22Rv1 (cell line): ENCODE results near the gene ALX4.

Experiments
- ZFX ChIP-seq: fragments of 450-650 bp; IDR thresholded peaks from 2 replicates; pipeline ENCODE4 v1.6.1; 2017; ENCODE audit warnings: antibody characterized with exemption, borderline replicate concordance
- TF ChIP-seq, protein P1 (sequence below): fragments of 450-650 bp; IDR thresholded peaks from 2 replicates; pipeline ENCODE4 v1.5.1; 2017; ENCODE audit warnings: mild to moderate bottlenecking

DNA sequence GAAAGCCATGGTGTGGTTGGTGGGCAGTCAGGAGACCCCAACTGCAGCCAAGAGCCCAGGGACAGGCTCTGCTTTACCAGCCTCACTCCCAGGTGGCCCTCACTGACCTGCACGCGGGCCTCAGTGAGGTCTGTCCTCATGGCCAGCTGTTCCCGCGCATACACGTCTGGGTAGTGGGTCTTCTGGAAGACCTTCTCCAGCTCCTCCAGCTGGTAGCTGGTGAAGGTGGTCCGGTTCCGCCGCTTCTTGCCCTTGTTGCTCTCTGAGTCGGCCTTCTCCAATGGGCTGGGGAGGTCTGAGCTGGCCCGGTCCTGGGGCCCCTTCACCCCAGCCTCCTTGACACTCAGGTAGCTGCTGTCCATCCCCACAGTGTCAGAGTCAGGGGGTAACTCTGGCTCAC lies 34.7 kb downstream of the ALX4 start:
- TF ChIP-seq, protein P1, sequence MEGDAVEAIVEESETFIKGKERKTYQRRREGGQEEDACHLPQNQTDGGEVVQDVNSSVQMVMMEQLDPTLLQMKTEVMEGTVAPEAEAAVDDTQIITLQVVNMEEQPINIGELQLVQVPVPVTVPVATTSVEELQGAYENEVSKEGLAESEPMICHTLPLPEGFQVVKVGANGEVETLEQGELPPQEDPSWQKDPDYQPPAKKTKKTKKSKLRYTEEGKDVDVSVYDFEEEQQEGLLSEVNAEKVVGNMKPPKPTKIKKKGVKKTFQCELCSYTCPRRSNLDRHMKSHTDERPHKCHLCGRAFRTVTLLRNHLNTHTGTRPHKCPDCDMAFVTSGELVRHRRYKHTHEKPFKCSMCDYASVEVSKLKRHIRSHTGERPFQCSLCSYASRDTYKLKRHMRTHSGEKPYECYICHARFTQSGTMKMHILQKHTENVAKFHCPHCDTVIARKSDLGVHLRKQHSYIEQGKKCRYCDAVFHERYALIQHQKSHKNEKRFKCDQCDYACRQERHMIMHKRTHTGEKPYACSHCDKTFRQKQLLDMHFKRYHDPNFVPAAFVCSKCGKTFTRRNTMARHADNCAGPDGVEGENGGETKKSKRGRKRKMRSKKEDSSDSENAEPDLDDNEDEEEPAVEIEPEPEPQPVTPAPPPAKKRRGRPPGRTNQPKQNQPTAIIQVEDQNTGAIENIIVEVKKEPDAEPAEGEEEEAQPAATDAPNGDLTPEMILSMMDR = no peak
- TF ChIP-seq ZFX = no peak
